ENCODE results near the gene LMTK3.
"Not testable (repeated sequence)": the region's sequence is repeated elsewhere in the genome, so short reads cannot be mapped to it uniquely, and the experiment has no call there.

LMTK3 gene

DNA sequence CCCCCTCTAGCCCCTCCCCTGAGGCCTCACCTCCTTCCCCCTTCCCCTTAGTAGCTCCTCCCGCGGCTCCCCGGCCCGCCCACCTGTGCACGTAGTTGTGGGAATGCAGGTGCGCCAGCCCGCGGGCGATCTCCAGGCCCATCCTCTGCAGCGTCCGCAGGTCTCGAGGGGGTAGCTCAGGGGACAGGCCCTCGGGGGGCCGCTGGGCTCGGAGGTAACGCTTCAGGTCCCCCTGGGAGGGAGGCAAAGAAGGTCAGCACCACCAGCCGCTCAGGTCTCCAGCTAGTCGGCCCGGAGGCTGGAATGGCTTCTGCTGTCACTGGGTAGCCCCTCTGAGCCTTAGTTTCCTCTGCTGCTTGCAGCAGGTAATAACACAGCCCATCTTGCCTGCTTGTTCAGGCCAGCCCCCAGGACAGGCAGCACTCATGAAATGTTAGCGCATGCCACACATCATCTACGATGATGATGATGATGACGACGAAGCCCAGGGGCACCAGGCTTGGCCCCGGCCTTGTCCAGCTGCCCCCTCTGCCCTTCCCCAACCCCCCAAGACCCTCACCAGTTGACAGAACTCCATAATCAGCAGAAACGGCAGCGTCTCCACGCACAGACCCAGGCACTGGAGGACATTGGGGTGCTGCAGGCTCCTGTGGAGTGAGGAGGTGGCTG, 9.2 kb downstream of the LMTK3 start:
- DNase-seq = peak in 2 of 4 experiments; percentile 49 to 70

DNA sequence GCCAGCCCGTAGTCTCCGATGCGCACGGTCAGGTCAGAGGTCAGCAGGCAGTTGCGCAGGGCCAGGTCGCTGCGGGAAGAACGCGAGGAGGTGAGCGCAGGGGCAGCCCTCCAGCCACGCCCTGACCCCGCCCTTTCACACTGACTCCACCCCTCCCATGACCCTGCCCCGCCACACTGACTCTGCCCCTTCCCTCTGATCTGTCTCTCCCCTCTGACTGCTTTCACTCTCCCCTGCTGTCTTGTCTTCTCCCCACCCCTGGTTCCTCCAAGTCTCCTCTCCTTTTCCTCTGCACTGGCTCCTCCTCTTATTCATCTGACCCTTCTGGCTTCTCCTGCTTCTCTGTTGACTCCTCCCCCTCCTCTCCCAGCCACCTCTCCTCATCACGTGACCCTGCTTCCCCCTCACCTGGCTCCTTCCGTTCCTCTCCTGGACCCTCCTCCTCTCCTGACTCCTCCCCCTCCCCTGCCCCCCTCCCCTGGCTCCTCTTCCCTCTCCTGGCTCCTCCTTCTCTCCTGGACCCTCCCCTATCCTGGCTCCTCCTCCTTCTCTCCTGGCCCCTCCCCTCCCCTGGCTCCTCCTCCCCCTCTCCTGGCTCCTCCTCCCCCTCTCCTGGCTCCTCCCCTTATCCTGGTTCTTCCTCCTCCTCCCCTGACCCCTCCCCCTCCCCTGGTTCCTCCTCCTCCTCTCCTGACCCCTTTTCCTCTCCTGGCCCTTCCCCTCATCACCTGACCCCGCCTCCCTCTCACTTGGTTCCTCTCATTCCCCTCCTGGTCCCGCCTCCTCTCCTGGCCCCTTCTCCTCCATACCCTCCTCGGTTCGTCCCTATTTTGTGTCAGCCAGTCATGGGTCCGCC, 9.9 kb downstream of the LMTK3 start:
- peak in 2 of 4 experiments; percentile 45 to 61 for DNase-seq

DNA sequence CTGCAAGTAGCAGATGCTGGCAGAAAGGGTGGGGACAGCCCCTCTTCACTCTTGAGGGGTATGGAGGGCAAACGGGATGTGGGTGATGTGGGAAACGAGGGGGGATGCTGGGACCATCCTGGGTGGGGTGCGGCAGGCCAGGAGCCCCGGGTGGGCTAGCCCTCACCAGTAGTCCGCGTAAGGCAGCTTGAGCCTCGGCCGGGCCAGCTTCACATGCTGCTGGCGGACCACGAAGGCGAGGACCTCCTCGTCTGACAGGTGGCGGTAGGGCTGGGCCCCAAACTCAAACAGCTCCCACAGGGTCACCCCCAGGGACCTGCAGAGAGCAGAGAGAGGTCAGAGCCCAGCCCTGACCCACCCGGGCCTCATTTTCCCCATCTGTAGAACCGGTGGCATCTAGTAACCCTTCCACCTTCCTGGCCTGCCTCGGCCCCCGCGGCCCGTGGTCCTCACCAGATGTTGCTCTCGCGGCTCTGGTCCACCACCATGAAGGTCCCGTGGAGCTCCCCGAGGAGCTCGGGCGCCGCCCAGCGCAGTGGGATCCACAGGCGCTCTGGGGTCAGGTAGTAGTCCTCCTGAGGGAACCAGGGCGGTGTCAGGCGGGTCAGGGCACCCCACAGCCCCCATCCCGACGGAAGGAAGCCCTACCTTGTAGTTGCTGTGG, 10.7 kb downstream of the LMTK3 start:
- DNase-seq = no peak

DNA sequence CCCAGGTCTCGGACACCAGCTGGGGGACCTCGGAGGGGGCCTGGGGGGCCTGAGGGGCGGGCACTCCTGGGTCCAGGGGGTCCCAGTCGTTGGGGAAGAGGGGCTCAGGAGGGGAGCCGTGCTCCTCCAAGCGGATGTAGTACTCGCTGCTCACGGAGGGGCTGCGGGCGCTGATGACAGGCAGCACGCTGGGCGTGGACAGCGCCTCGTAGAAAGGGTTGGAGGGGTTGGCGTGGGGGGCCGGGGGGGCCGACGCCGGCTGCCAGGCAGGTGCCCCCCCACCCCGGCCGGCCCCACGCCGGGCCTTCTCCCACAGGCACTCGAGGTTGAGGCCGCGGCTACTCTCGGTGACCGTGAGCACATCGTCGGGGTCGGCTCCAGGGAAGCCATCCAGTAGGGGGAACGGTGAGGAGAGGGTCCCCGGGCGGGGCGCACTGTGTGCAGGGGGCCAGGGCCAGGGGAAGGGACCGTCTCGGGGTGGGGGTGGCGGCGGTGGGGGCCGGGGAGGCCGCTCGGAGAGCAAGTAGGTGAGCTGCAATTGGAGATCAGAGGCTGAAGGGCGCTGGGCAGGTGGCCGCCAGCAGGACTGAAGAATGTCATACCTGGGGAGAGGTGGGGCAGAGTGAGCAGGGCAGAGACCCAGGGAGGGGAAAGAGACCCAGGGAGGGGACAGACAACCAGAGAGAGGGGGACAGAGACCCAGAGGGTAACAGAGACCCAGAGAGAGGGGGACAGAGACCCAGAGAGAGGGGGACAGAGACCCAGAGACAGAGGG, 12.1 kb downstream of the LMTK3 start:
- DNase-seq = no peak

DNA sequence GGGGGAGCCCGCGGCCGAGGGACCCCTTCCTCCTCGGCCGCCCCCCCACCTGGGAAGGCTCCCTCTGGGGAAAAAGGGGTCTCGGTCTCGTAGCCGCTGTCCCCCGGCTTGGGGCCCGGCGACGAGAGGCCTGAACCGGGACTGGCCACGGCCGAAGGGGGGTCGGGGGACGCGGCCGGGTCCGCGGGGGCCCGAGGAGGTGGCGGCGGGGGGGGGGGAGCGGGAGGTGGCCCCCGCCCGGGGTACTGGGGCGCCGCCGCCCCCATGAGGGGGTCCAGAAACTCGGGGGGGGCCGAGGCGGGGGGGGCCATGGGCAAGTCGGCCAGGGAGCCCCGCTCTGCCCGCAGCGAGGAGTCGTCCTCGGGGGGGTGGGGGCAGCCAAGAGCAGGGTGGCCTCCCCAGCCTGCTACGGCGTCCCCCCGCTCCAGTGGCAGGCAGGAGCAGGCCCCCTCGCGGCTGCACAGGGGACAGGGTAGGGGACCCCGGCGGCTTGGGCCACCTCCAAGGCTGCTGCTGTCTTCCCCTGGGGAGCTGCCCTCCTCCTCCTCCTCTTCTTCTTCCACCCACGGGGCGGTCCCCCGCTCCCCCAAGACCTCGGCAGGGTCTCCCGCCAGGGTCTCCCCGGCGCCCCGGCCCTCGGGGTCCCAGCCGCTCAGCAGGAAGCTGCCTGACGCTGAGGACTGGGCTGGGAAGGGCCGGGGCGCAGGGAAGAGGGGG, 12.9 kb downstream of the LMTK3 start:
- no peak for DNase-seq

DNA sequence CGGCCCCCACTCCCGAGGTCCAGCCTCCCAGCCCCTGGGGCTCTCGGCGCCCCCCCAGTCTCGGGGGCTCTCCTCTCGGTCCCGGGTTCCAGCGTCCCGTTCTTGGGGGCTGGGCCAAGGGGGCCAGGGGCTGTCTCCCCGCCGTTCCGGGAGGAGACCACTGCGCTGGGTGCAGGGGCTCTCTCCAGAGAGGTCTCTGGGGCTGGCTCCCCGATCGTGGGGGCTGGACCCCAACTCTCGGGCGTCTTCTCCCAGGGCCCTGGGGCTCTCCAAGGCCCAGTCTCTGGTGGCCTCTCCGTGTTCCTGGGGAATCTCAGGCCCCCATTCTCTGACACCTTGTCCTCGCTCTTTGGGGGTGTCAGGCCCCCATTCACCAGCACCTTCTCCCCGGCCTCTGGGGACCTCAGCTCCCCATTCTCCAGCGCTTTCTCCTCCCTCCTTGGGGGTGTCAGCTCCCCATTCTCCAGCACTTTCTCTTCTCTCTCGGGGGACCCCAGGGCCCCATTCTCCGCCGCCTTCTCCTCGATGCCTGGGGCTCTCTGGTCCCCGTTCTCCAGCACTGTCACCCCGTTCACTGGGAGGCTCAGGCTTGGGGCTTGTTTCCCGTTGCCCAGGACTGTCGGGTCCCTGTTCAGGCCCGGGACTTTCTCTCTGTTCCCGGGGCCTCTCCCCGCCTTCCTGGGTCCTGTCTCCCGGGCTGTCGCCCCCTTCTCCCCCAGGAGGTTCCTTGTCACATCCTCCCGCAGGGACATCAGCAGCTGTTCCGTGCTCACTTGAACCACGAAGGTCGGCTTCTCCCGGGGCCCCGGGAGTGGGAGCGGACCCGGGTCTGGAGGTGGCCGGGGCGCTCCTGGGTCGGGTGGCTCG, 13.7 kb downstream of the LMTK3 start:
- no peak for DNase-seq

DNA sequence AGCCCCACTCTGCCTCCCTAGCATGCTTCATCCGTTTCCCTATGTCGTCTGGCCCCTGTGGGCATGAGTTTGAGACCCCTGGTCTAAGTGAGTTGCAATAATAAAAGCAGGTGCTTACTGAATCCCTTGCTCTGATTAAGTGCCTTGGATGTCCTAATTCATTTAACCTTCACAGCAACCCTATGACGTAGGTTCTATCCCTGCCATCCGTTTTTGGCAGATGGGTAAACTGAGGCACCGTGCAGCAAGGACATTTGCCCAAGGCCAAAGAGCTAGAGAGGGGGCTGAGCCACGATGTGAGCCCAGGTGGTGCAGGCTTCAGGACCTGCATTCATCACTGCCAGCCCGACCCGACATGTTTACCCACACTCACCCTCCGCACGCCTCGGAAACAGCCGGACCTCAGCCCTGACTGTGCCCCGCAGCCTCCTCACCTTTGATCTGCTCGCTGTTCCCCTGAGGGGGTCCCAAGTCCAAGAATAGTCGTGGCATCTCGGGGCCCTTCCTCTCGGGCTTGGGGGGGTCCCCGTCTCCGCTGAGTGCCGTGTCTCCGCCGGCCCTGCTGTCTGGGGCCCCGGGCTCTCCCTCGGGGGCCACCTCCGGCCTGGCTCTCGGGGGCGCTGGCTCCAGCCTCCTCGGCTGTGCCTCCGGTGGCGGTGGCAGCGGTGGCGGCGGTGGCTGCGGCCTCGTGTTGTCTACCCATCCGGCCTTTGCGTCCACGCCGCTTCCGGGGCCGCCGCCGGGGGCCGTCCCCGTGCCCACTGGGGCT, 14.5 kb downstream of the LMTK3 start:
- DNase-seq = no peak

DNA sequence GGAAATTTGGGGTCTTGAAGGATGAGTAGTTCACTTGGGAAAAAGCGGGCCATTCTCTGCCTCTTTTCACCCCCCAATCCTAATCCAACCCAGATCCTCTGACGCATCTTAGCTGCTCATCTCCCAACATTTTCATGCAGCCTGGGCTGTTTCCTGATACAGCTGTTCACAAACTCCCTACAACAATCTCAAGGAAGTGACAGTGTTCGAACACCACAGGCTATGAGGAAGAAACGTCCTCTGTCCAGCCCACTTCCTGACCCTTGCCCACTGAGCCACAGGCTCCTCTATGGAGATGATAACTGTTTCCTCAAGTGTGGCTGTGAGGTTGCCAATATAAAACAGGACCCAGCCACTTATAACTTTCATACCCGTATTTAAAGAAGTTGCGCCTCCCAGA, 16.2 kb downstream of the LMTK3 start:
- no peak for DNase-seq

DNA sequence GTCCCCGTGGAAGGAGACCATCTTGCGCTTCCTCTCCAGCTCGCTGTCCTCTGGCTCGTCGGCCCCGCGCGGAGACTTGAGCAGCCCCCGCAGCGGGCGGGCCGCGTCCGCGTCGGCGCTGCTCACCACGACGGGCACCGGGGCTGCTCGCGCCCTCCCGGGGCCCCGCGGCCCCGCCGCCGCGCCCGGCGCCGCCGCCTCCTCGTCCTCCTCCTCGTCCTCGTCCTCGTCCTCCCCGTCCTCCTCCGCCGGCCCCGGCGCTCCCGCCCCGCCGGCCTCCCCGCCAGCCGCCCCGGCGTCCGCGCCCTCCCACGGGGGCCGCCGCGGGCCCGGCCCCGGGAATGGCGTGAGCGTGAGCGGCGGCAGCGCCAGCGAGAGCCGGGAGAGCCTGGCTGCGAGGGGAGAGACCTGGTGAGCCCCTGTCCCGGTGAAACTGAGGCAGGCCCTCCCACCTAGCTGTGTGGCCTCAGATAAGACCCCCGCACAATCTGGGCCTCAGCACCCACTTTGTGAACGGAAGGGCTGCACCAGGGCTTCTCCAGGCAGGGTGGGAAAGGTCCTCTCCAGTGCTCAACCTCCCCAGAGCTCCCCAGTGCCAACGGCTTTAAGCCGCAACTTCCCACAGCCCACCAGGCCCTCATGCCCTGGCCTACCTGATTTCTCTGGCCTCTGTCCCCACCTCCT, 17.8 kb downstream of the LMTK3 start:
- no peak for DNase-seq

DNA sequence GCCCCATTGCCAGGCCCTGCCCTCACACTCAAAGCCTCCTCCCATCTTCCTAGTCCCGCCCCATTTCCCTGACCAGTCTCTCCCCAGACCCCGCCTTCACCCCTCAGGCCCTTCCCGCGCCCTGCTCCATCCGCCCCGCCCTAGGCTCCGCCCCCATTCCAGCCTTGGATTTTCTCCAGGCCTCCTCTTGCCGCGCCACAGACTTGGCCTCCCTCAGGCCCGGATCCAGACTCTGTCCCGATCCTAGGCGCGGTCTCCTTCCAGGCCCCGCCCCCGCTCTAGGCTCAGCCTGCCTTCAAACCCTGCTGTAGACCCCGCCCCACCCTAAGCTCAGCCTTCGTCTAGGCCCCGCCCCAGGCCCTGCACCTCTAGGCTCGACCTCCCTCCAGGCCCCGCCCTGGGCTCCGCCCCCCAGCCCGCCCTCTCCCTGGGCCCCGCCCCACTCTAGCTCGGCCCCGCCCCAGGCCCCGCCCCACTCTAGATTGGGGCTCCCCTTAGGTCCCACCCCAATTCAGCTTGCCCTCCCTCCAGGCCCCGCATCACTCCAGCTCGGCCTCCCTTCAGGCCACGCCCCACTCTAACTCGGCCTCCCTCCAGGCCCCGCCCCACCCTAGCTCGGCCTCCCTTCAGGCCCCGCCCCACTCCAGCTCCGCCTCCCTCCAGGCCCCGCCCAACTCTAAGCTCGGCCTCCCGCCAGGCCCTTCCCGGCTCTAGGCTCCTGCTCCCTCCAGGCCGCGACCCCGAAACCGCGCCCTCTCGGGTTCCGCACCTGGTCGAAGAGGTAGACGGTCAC, 18.5 kb downstream of the LMTK3 start:
- DNase-seq = peak; percentile 62 to 86 (median 84)

DNA sequence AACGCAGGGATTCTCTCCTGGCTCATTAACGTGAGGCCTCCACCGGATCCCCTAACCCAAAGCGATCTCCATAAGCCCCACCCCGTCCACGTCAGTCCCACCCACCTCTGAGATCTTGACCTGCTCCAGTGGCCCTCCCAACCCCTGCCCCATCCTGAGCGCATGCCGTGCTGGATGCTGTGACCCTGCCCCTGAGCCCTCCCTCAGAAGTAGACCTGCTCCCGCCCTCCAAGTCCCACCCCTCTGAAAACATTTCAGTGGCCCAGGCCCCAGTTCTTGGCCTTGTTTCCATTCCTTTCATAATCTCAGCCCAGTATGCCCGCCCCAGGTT, 19.9 kb downstream of the LMTK3 start:
- DNase-seq = no peak

DNA sequence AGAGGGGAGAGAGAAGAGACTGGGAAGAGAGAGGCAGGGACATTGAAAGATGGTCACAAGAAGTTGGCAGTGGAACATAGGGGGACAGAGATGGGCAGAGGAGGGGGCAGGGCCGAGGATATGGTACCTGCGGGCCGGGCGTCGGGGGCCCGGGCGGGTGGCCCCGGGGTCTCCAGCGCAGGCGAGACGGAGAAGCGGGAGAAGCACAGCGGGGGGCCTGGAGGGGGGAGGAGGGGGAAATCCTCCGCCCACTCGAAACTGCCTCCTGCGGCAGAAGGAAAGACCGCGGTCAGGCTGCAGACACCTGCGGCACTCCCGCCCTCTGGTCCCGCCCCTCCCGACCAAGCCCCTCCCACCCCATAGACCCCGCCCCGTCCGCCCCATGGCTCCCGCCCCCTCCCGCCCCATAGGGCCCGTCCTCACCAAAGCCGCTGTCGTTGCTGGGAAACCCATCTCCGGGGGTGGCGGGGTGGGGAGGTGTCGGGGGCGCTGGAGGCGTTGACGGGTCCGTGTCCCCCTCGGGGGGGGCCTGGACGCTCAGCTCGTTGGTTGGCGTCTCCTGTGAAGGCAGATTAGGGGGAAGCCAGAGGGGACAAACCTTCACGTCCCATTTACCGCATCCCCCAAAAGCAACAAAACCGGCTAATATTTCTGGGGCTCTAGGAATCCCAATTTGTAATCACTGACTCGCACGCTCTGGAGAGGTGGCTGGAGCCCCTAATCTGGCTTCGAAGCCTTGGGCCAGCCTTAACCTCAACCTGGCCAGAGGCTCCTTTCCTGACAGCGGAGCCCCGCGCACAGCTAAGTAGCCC, 20.4 kb downstream of the LMTK3 start:
- DNase-seq = peak in 3 of 4 experiments; percentile 19 to 67 (median 54)

DNA sequence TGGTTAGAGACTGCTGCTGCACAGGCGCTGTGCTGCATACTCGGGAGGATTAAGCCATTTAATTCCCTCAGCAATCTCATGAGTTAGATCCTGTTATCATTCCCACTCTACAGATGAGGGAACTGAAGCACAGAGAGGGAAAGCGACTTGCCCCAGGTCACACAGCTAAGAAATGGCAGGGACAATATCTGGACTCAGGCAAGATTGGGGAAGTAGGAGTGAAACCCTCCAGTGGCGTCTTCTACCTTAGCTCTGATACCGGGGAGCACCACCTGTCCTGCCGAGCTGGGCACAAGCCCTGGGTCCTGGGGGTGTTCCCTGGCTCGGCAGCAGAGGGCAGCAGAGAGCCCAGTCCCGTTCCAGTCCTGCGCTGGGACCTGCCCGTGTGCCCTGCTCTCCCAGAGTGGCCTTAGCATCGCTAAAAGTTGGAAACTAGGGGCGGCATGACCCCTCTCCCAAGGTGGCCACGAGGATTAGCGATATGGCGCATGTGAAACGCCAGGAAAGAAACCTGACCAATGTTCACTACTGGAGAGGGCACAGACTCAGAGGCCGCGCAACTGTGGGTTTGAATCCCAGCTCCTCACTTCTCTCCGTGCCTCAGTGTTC, 21.9 kb downstream of the LMTK3 start:
- DNase-seq = peak; percentile 63 to 74 (median 68)

DNA sequence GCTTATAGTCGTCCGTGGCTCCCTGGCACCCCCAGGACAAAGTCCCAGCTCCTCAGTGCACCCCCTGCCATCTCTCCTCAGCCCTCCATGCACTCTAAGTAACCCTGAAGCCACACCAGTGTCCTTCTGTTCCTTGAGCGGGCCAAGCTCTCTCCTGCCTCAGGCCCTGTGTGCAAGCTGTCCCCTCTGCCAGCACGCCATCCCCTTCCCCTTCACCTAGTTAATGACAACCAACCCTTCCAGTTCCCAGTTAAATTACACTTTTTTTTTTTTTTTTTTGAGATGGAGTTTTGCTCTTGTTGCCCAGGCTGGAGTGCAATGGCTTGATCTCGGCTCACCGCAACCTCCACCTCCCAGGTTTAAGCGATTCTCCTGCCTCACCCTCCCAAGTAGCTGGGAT, 23.2 kb downstream of the LMTK3 start:
- DNase-seq = not testable (repeated sequence)

DNA sequence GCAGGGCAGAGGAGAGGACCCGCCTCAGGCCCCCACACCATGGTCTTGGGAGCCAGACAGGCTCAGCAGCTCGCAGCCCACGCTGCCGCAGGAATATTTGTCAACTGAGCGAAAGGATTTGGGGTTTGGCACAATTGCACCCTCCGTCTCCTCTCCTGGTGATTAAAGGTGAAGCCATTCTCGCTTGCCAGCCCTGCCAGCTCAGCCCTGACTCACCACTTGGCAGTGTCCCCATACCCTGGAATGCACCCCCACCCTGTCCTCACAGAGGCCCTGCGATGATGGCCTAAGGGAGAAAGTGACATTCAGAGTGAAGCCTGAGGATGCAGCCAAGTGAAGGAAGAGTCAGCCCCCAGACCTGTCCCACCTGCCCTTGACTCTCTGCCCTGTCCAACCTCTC, 23.7 kb downstream of the LMTK3 start:
- DNase-seq = no peak

DNA sequence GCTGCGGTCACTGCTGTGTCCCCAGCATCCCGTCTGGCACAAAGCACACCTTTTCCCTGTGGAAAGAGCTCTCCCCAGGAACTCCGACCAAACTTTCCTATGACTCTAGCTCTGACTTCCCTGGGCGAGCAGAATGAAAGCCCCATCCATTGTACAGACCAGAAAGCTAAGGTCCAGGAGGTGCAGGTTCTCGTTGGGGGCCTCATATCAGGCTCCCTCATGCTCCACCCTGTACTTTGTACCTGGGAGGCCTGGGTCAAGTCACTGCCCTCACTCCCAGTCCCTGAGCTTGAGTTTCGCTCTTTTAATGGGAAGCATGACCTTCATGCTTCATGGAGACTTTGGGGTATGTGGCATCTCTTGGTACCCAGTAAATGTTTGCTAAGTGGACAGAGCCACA, 24.1 kb downstream of the LMTK3 start:
- no peak for DNase-seq

DNA sequence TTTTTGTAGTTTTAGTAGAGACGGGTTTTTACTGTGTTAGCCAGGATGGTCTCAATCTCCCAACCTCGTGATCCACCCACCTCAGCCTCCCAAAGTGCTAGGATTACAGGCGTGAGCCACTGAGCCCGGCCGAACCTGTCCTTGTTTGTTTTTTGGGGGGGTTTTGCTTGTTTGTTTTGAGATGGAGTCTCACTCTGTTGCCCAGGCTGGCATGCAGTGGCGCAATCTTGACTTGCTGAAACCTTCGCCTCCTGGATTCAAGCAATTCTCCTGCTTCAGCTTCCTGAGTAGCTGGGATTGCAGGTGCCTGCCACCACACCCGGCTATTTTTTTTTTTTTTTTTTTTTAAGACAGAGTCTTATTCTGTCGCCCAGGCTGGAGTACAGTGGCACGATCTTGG, 24.9 kb downstream of the LMTK3 start:
- not testable (repeated sequence) for DNase-seq
